A549 treated with AZD9567 at 1 μM for 4 hours (cell line): ENCODE measurements around the gene HTR3D. TPM values are rescaled to one million over a fixed set of nuclear protein-coding genes. Genes with fewer than 3 reads are reported as not detected.

ENCODE experiments used
- total RNA-seq: library from RNA; stranded (reverse); fragments of 200-300 nt; extraction: Qiagen RNA extraction; gene quantifications from 5 replicates; pipeline ENCODE4 v1.2.3, GENCODE V29; 2022; ENCODE audit not compliant: insufficient read depth

HTR3D gene
- total RNA-seq: not detected in 5 replicates

DNA sequence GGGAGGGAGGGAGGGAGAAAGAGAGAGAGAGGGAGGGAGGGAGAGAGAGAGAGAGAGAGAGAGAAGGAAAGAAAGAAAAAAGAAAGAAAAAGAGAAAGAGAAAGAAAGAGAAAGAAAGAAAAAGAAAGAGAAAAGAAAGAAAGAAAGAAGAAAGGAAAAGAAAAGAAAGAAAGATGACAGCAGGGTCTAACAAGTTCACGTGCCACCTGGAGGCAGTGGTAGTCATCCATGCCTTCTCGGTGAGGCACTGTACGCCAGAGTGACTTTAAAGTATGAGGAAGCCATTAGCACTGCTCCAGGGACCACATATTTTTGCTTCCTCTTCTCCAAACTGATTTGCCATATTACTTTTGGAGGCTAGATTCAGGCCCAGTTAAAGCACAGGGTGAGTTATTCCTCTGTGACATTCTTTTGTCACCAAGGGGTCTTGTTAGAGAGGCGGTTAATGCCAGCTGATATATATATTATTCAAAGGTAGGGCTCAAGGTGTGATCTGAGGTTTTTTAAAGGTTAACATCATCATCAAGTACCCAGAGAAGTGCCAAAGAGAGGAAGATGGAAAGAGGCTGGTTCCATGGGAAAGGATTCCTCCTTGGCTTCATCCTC is at the start of gene HTR3D:
Gene HTR3D, plus strand, starts transcription at position 556 of the 606 bp plus-strand sequence. Its CDS starts 0 bp downstream, at position 556.

DNA sequence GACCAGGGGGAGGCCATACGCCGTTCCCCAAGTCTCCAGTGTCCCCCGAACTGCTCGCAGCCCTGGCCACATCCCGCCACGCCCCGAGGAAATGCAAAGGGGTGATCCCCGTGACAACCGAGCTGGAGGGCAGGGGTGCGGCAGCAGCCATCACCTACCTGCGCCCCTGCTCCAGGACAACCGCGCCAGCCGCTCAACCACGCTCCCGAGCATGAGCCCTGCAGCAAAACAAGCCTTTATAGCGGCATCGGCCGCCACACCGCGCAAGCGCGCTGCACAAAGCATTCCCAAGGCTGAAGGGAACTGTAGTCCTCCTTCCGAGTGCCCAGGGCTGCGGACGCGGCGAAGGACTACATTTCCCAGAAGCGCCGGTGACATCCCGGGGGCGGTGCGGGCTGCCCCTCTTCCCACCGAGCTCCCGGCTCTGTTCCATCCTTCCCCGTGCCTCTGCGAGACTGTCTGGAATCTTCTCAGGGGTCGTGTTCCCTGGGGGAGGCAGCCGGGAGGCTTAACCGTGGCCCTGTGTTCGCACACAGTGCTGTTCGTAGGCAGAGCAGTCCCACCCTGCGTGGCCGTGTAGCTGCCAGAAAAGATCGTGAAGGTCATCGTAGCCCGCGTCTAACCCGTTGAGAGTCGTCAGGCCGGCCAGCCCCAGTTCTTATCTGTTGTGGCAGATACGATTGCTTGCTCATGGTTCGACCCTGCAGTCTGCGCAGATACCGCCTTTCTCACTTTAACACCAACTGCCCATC is 13.7 kb upstream of the HTR3D start, which contains the start of gene ABCC5:
Gene ABCC5, minus strand, starts transcription at position 213 of the 752 bp plus-strand sequence. CDS start 3,492 bp downstream, outside the sequence.

DNA sequence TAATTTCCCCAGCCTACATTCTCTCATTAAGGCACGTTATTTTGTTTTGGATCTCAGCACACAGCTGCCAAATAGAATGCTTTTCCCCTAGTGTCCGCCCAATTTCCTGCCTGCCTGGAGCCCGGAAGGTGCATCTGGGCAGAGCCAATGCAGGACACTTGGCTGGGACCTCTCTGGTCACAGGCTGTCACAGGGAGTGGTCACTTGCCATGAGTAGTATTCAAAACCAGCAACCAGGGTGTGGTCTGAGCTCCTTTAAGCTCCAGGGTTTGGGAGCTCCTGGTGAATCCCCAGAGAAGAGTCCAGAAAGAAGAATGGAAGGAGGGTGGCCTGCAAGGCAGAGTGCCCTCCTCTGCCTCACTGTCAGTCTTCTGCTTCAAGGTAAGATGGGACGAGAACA is 21.2 kb downstream of the HTR3D start, which contains the start of gene HTR3C:
Gene HTR3C, plus strand, starts transcription at position 281 of the 400 bp plus-strand sequence. Its CDS starts 34 bp downstream, at position 315.

Other genes with a start within 250 kb of the HTR3D start
- 7.2 to 11.2 TPM (median 8.0 TPM) in 5 replicates for gene MAP6D1, start 206.2 kb upstream of the HTR3D start, total RNA-seq
- 59.0 to 71.3 TPM (median 66.5 TPM) in 5 replicates for gene PARL, start 146.9 kb upstream of the HTR3D start, total RNA-seq
- 9.1 to 17.1 TPM (median 15.7 TPM) in 5 replicates for gene ABCC5, start 13.9 kb upstream of the HTR3D start, total RNA-seq
- gene HTR3C, start 21.3 kb downstream of the HTR3D start, total RNA-seq: not detected in 5 replicates
- gene HTR3E, start 65.3 kb downstream of the HTR3D start, total RNA-seq: not detected in 5 replicates
- 20.0 to 30.1 TPM (median 29.4 TPM) in 5 replicates for gene EIF2B5, start 103.6 kb downstream of the HTR3D start, total RNA-seq
- 19.5 to 27.8 TPM (median 26.1 TPM) in 5 replicates for gene DVL3, start 123.6 kb downstream of the HTR3D start, total RNA-seq
- gene AP2M1, start 143.1 kb downstream of the HTR3D start, total RNA-seq: 297 to 322 TPM (median 311 TPM) in 5 replicates
- 29.6 to 39.2 TPM (median 36.9 TPM) in 5 replicates for gene ABCF3, start 154.5 kb downstream of the HTR3D start, total RNA-seq
- gene VWA5B2, start 197.8 kb downstream of the HTR3D start, total RNA-seq: 0.31 to 0.63 TPM (median 0.49 TPM) in 4 of 5 replicates, not detected in the other
- 54.6 to 81.9 TPM (median 70.6 TPM) in 5 replicates for gene ALG3, start 217.2 kb downstream of the HTR3D start, total RNA-seq
- 11.9 to 14.1 TPM (median 13.0 TPM) in 5 replicates for gene EEF1AKMT4, start 217.9 kb downstream of the HTR3D start, total RNA-seq
- 1.3 to 1.7 TPM (median 1.4 TPM) in 4 of 5 replicates, not detected in the other for gene CAMK2N2, start 229.8 kb downstream of the HTR3D start, total RNA-seq
- gene ECE2, start 244.3 kb downstream of the HTR3D start, total RNA-seq: not detected in 5 replicates